ENCODE measurements around the gene TMEM123.

DNA sequence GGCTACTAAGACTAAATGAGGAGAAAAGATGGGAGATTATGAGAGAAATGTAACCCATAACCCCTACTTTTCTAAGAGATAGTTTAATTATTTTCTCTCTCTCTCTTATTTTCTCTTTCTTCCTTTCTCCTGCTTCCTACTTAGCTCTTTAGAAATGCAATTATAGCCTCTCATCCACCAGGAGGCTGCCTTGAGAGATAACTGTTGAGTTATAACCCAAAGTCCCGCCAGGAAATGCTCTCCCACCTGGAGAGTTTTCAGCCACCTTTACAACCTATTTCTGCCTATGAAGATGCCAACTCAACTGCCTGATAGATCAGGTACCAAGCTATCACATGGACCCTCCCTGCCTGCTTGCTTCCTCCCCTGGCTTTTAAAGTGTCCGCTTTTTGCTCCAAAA is 34.0 kb upstream of the TMEM123 start:
- TF ChIP-seq, protein P1, sequence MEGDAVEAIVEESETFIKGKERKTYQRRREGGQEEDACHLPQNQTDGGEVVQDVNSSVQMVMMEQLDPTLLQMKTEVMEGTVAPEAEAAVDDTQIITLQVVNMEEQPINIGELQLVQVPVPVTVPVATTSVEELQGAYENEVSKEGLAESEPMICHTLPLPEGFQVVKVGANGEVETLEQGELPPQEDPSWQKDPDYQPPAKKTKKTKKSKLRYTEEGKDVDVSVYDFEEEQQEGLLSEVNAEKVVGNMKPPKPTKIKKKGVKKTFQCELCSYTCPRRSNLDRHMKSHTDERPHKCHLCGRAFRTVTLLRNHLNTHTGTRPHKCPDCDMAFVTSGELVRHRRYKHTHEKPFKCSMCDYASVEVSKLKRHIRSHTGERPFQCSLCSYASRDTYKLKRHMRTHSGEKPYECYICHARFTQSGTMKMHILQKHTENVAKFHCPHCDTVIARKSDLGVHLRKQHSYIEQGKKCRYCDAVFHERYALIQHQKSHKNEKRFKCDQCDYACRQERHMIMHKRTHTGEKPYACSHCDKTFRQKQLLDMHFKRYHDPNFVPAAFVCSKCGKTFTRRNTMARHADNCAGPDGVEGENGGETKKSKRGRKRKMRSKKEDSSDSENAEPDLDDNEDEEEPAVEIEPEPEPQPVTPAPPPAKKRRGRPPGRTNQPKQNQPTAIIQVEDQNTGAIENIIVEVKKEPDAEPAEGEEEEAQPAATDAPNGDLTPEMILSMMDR (IDR thresholded peaks at IDR 0.05; ENCODE audit: insufficient read depth, low read length, poor library complexity, severe bottlenecking), result no peak
- no peak for TF ChIP-seq EZH2phosphoT487 (conservative IDR thresholded peaks at IDR 0.05; ENCODE audit: low read length)

Measured in SU-DHL-6 (cell line).